ENCODE data around the gene TACR2.
"Not testable (repeated sequence)": the region's sequence is repeated elsewhere in the genome, so short reads cannot be mapped to it uniquely, and the experiment has no call there.

TACR2 gene

GRCh38 chr10:69451209-69451783, 34.6 kb upstream of the TACR2 start, which contains the start of gene TSPAN15:
Gene TSPAN15 (plus strand): TSS chr10:69451465. CDS start chr10:69451595, 130 bp downstream.
- in situ Hi-C loops (cut with MboI; ENCODE audit: low sequenced_read_pairs) = no loop called here

GRCh38 chr10:69450395-69450794, 33.7 kb upstream of the TACR2 start:
- in situ Hi-C loops (cut with MboI; ENCODE audit: low sequenced_read_pairs) = not testable (repeated sequence)

DNA sequence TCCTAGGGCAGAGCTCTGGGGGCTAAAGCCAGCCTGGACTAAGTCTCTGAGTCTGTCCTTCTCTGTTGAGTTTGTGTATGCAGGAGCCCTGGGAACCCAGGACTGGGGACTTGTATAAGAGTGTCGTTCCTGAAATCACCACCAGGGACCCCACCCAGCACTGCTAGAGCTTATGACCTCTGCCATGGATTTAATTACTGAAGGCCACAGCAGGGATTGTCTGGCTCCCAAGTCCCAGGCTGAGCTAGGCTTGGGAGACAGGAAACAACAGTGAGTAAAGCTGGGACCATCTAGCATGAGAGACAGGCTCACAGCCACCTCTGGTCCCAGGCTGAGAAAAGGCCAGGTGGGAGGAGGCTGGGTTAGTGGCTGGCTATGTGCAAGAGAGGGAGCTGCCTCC, 33.1 kb upstream of the TACR2 start:
- in situ Hi-C loops (cut with MboI; ENCODE audit: low sequenced_read_pairs) = no loop called here

DNA sequence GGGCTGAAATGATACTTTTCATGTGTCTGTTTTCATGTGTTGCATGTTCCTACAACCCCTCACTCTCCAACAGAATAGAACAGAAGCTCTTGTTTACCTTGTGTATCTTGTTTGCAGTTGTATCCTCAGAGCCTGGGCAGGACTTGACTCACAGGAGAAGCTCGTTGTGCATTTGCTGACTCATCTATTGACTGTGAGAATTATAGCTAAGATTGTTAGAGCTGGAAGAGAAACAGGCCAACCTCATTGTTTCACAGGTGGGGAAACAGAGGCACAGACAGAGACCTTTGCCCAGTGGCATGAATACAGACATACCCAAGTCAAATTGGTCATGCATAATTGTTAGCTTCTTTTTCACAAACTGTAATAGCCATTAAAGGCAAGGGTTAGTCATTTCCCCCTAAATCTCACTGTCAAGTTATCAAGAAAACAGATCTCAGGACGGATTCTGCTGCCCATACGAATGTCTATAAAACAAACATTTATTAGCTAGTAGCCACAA, 30.0 kb upstream of the TACR2 start:
- in situ Hi-C loops (cut with MboI; ENCODE audit: low sequenced_read_pairs) = no loop called here

- in situ Hi-C loops (cut with MboI; ENCODE audit: low sequenced_read_pairs) = no loop called here
These were observed 29.5 kb upstream of the TACR2 start for GRCh38 chr10:69446229-69446628.

DNA sequence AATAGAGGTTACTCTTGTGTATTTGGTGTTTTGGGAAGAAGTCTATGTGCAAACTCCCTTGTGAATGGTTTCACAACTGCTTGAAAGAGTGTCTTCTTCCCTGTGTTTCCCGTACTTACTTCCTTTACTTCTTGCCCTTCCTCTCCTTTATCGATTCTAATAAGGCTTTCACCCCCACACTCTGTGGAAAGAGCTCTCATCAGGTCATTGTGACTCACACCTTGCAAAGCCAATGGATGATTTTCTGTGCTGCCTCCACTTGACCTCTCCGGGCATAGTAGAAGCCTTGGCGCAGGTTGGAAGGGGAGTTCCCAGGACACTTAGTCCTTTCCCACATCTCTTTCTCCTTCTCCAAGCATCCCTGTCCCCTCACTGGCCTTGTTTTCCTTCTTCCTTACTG, 28.3 kb upstream of the TACR2 start:
- in situ Hi-C loops (cut with MboI; ENCODE audit: low sequenced_read_pairs) = no loop called here

DNA sequence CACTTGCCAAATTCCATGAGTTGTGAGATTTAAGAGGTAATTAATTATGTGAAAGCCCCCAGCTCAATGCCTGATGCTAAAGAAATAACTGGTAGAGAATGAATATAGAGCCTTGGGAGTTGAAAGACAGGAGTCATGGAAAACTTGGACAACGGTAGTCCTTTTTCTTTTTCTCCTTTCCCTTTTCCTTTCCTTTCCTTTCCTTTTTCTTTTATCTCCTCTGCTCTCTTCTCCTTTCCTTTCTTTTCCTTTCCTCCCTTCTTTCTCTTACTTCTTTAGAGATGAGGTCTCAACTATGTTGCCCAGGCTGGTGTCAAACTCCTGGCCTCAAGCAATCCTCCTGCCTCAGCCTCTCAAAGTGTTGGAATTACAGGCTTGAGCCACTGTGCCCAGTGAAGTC, 26.6 kb upstream of the TACR2 start:
- in situ Hi-C loops (cut with MboI; ENCODE audit: low sequenced_read_pairs) = no loop called here

DNA sequence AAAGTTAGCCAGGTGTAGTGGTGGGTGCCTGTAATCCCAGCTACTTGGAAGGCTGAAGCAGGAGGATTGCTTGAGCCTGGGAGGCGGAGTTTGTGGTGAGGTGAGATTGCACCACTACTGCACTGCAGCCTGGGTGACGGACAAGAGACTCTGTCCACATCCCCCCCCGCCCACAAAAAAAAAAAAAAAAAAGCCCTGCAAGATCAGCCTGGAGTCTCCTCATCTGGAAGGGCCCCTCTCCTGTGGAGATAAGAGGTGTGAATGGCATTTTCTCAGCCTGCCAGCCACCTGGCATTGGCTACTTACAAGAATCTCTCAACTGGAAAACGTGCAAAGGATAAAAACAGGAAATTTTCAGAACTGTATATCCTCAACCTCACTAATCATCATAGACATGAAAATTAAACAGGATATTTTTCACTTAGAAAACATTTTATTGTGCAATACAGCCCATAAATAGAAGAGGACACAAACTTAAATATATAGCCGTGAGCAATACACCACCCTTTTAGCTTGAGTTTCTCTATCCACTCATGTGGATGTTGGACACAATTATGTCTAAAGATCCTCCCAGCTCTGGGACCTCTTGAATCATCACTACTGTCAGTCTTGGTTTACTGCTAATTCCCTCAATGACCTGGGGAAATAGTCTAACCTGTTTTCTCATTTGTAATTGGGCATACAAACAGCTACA, 23.2 kb upstream of the TACR2 start:
- in situ Hi-C loops (cut with MboI; ENCODE audit: low sequenced_read_pairs) = no loop called here

DNA sequence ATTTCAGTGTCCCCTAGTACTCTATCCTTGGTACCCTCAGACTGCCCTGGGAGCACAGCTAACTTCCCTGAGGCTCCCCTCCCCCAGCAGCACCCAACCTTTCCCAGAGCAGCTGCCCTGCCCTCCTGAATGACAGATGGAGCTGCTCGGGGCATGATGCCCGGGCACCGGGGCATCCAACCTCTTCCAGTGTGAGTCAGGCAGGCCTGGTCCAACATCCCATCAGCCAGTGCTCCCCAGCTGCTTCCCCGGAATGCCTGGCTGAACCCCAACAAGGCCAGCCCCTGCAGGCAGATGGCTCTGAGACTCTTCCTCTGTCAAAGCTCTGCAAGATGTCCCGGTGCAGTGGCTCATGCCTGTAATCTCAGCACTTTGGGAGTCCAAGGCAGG, 22.6 kb upstream of the TACR2 start:
- in situ Hi-C loops (cut with MboI; ENCODE audit: low sequenced_read_pairs) = no loop called here

GRCh38 chr10:69438536-69439349, 22.0 kb upstream of the TACR2 start:
- in situ Hi-C loops (cut with MboI; ENCODE audit: low sequenced_read_pairs) = no loop called here

DNA sequence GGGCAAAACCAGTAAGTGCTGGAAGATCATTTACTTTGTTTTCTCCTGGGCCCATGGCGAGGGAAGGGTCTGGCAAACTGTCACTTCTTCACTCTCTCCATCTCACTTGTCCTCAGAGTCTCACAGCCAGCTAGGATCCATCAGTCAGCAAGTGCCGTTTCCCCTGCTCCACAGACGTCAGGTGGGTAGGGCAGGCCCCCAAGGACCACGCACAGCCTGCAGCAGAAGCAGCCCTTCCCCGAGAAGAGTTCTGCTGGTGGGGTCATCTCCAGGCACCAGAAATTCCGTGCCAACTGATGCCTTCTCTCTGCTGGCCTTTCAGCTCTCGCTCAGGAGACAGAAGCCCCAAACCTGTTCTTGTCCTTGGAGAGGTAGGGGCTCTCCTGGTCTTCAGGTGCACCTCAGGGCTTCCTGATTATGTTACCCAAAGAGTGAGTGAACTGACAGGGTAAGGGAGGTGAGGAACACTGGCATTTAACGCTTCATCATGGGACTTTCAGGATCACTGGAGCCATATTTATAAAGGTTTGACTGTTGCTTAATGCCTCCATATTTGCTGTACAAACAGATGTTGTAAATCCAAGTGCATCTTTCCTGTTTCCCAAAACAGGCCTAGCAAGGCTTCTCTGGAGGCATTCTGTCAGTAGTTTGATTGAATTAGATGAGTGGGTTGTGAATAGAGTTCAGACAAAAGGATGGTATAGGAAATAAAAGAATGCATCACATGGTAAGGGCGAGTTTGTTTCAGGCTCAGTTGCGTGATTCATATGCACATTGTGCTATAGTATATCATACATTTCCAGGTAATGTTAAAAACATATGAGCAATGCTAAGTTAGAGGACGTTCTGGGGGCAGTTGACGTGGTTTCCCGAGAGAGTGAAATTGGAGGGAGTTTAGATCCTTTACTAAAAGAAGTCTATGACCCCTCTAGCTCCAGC, 20.9 kb upstream of the TACR2 start:
- in situ Hi-C loops (cut with MboI; ENCODE audit: low sequenced_read_pairs) = no loop called here

GRCh38 chr10:69435966-69436520, 19.3 kb upstream of the TACR2 start:
- in situ Hi-C loops (cut with MboI; ENCODE audit: low sequenced_read_pairs) = no loop called here

GRCh38 chr10:69434926-69435325, 18.2 kb upstream of the TACR2 start:
- in situ Hi-C loops (cut with MboI; ENCODE audit: low sequenced_read_pairs) = no loop called here

DNA sequence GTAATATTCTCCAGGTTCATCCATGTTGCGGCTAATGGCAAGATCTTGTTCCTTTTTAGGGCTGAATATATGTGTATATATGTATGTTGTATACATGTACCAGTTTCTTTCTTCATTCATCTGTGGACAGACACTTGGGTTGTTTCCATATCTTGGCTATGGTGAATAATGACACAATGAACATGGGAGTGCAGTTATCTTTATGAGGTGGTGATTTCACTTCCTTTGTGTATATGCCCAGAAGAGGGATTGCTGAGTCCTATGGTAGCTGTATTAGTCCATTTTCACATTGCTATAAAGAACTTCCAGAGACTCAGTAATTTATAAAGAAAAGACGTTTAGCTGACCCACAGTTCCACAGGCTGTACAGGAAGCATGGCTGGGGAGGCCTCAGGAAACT, 17.5 kb upstream of the TACR2 start:
- in situ Hi-C loops (cut with MboI; ENCODE audit: low sequenced_read_pairs) = no loop called here

DNA sequence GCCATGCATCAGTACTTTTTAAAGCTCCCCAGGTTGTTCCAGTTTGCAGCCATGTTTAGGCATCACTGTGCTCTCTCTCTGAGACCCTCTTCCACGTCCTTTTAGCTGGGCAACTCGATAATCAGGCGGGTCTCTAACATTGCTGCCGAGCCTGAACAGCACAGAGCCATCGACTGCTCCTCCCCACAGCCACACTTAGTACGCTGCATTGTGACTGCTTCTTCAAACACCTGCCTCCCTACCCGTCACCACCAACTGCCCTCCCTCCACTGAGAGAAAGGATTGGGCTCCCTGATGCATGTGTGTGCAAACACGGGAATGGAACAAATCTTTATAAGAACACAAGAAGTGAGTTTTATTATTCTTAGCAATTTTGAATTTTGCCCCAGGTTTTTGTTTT, 11.4 kb upstream of the TACR2 start:
- in situ Hi-C loops (cut with MboI; ENCODE audit: low sequenced_read_pairs) = no loop called here

DNA sequence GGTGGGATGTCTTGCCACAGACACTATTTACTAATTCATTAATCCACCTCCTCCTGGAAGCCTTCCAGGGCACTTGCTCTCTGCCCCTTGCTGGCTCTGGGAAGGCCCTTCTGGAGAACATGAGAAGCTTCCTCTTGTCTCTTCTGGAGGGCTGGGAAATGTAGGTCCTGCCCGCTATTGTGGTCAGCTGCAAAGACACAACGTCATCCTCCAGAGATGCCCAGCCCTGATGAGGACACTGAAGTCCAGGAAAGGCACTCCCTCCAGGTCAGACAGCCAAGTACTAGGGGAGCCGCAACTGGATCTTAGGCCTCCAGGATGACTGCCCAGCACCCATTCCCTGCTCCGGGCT, 9.6 kb upstream of the TACR2 start:
- in situ Hi-C loops (cut with MboI; ENCODE audit: low sequenced_read_pairs) = no loop called here

DNA sequence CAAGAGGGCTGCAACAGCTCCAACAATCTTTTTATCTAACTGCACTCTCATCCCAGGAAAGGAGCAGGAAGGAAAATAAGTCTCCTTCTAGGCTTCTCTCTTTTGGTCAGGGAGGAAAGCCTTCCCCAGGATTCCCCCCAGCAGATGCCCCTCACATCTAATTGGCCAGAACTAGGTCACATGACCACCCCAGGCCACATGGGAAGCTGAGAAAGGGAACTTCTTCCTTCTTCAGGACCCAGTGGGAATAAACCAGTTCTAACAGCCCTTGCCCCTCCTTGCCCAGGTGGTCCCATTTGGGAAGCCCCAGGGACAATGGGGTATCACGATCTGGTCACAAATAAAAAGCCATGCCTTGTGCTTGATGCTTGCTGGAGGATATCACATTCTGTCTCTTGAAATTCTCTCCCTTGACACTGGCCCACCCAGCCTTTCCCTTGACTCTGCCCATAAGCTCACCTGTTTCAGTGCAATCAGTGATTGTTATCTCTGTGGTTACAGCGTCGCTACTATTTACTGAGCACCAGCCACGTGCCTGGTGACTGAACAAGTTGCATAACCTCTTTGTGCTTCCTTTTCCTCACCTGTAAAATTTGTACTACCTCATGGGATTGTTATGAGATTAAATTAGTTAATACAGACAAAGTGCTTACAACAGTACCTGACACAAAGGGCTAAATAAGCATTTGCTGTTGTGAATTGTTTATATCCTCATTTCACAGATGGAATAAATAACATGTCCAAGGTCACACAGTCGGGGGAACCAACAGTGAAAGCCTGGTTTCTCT, 9.0 kb upstream of the TACR2 start:
- in situ Hi-C loops (cut with MboI; ENCODE audit: low sequenced_read_pairs) = no loop called here

DNA sequence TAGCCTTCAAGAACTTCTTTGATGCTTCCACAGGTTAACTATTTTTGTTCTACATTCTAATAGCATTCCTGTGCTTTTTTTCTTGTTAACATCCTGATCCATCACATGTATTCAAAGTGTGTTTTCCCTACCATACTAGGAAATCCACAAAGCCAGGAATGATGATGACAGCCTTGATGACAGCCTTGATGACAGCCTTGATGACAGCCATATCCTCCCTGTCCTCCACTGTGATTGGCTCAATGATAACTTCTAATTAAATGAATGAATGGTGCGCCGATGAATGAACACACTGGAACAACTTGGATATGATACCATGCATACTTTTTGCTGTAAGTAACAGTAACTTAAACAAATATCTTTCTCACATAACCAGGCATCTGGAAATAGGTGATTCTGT, 8.3 kb upstream of the TACR2 start:
- in situ Hi-C loops (cut with MboI; ENCODE audit: low sequenced_read_pairs) = no loop called here

DNA sequence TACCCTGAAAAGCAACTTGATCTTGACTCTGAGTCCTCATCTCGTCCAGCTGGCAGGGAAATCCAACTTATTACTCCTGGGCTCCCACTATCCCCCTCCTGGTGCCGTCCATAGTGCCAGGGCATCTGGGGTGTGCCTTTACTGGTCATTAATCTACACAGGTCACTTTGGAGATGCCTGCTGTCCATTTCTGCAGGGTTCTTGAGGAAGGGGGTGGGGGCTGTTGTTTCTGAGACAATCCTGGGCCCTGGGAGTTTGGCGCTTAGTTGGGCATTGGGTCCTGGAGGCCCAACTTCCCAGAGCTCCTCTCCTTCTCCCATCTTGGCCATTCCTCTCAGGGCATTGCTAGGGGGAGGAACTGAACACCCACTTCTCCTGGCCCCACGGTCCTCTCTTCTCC, 6.0 kb upstream of the TACR2 start:
- in situ Hi-C loops (cut with MboI; ENCODE audit: low sequenced_read_pairs) = no loop called here
